GM21723 (cell line): ENCODE results near the gene ORAI2.
A peak's percentile ranks its signal among the peaks of the same experiment; 100 is the strongest.

ENCODE experiments used
- ATAC-seq: cut with Tn5 transposase; IDR thresholded peaks from one replicate; pipeline ENCODE4 v1.9.1; 2021; ENCODE audit warnings: mild to moderate bottlenecking, moderate library complexity; ENCODE audit not compliant: unreplicated experiment

The ORAI2 gene

DNA sequence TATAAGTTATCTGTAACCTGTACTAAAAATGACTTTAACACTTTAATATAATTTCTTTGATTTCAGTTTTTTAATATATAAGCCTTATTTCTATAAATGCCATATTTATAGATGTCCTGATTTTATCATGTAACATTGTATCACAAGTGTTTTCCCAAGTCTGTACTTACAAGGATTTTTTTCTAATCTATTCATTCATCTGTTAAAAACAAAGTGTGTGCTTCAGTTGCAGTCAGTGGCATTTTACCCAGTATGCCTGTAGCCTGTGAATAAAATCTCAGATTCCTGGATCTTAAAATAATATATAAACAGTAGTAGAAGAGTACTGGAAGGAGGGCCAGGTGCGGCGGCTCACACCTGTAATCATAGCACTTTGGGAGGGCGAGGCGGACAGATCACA, 19.8 kb upstream of the ORAI2 start:
- ATAC-seq: no peak

DNA sequence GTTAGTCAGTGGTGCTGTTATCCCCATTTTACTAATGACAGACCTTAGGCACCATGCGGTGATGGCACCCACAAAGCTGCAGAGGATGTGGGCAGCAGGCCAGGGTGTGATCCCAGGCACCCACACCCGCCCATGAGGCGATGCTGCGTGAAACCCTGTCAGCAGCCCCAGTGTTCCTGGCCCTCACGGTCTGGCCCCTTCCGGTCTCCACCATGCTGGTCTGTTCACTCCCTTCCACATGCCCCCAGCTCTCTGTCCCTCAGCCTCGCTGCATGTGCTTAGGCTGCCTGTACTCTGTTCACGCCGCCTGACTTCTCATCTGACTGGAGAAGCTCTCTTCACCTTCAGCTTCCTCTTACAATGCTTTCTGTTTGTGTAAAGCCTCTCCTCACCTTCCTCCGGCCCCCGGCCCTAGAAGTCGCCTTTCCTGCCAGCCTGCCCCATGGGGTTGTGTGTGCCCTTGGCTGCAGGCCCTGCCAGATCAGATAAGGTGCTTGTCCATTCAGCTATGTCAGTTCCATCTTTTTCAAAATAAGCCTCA, 17.6 kb upstream of the ORAI2 start:
- ATAC-seq: peak; percentile 58

DNA sequence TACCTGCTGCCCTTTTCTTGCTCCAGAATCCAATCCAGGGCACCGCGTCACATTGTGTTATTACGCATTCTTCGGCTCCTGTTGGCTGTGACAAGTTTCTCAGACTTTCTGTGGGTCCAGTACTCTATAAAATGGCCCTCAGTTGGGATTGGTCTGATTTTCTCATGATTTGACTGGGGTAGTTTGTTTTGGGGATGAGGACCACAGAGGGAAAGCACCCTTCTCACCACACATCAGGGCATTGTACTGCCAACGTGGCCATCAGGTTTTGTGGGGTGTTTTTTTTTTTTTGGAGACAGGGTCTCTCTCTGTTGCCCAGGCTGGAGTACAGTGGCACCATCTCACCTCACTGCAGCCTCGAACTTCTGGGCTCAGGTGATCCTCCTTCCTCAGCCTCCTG, 17.0 kb upstream of the ORAI2 start:
- no peak for ATAC-seq

- no peak for ATAC-seq
Measured at GRCh38 chr7:102417105-102417504, 16.3 kb upstream of the ORAI2 start.

GRCh38 chr7:102418592-102418991, 14.8 kb upstream of the ORAI2 start:
- ATAC-seq: no peak

DNA sequence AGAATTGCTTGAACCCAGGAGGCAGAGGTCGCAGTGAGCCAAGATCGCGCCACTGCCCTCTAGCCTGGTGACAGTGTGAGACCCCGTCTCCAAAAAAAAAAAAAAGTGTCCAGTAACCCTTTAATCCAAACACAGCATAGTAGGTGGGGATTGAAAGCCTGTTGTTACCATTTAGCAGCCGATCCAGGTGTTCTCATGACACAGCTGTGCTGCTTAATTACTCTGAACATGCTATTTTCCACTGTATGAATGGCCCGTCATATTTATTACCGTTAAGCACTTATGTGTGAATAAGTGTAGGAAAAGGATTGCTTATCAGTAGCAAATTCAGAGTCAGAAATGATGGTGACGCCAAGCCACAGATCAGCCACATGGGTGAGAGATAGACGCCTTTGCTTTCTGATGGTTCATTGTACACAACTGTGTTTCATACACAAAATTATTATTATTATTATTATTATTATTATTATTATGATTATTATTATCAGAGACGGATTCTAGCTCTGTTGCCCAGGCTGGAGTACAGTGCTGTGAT, 11.6 kb upstream of the ORAI2 start:
- no peak for ATAC-seq

GRCh38 chr7:102424129-102424551, 9.2 kb upstream of the ORAI2 start:
- no peak for ATAC-seq

- peak; percentile 25 for ATAC-seq
Measured at GRCh38 chr7:102424787-102425218, 8.6 kb upstream of the ORAI2 start.

- ATAC-seq: peak; percentile 72
Measured at GRCh38 chr7:102425639-102426267, 7.6 kb upstream of the ORAI2 start.

- peak; percentile 51 for ATAC-seq
Measured at GRCh38 chr7:102426268-102427018, 6.9 kb upstream of the ORAI2 start.

DNA sequence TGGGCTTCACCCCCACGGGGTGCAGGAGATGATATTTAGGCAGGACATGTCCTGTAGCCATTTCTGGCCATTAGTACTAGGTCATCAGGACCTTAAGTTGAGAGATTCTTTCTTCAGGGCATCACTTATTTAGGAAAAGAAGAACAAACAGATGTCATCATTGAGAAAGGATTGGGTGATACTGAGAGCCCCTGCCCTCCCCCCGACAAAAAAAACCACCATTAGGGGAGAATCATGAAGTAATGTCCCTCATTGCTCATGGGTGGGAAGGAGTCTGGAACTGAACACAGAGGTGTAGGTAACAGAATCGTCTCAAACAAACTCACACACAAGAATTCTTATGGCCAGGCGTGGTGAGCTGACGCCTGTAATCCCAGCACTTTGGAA, 6.4 kb upstream of the ORAI2 start:
- ATAC-seq: no peak

GRCh38 chr7:102429141-102429899, 4.1 kb upstream of the ORAI2 start:
- ATAC-seq: no peak

DNA sequence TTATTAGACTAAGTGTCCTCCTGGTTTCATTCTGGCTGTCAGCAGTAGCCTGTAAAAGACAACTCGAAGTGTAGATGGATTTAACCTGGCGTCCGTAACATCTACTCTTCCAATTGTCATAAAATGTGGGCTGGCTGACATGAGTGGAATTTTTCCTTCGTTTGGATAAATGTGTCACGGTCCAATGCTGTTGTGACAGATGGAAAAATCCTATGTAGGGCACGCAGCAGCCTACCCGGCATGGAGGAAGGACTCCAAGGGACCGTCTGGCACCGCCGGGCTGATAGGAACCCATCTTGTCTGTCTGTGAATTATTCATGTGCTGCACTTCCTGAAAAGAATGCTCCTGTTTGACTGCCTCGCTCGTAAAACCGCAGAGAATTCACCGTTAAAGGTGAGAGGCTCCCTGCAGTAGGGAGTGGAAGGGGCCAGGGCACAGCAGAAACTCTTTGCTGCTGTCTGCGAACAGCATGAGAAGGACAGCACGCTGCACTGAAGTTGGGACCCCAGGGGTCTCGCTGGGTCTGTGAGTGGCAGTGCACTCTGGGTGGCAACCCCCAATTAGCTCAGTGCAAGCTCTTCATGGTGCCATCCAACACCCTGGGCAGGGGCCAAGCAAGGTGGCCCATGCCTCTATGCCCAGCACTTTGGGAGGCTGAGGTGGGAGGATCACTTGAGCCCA, 1.6 kb upstream of the ORAI2 start:
- no peak for ATAC-seq

DNA sequence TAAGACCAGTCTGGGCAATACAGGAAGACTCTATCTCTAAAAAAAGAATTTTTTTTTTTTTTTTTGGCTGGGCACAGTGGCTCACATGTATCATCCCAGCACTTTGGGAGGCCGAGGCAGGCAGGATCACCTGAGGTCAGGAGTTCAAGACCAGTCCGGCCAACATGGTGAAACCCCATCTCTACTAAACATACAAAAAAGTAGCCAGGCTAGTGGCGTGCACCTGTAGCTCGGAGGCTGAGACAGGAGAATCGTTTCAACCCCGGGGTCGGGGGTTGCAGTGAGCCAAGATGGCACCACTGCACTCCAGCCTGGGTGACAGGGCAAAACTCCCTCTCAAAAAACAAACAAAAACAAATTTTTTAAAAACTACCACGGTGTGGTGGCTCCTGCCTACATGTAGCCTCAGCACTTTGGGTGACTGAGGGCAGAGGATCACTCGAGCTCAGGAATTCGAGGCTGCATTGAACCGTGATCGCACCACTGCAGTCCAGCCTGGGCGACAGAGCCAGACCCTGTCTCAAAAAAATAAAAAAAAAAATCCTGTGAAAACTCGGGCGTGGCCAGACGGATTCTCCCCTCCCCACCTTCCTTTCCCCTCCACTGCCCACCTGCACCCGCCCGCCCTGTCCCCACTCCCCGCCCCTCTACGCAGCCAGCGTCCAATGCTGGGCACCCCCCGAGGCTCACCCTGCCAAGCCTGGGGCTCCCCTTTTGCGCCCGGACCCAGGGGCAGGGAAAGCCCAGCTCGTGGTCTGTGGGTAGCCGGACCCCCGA, 745 bp upstream of the ORAI2 start:
- peak; percentile 22 for ATAC-seq

DNA sequence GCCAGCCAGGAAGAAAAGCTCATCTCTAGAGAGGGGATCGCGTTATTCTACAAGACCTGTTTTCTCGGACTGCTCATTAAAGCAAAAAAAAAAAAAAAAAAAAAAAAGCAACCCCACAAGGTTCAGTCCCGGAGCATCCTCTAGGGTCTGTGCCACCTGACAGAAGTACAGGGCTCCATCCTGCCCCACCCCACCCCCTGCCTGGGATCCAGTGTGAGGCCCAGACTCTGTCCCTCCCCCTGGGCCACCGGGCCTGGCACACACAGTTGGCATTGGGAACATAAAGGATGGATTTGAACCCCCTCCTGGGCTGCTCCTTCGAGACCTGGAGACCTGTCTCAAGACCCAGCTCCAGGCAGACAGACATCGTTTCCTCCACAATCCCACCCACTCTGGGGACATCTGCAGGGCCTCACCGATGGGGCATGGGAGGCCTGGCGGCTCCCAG, 688 bp downstream of the ORAI2 start:
- peak; percentile 13 for ATAC-seq

GRCh38 chr7:102436118-102436517, 2.7 kb downstream of the ORAI2 start:
- ATAC-seq: no peak

GRCh38 chr7:102439963-102440795, 6.8 kb downstream of the ORAI2 start:
- no peak for ATAC-seq

GRCh38 chr7:102444961-102445673, 11.7 kb downstream of the ORAI2 start:
- ATAC-seq: peak; percentile 55
